ENCODE results near the gene MRPL48.

The MRPL48 gene

GRCh38 chr11:73753938-73754337 is 33.7 kb upstream of the MRPL48 start:
- Histone ChIP-seq H3K4me3 (ENCODE audit: insufficient read depth, low read depth, low read length, poor library complexity, severe bottlenecking) (no peak overlapping the region), H3K4me1 (ENCODE audit: control insufficient read depth, insufficient read depth, low read length, poor library complexity, severe bottlenecking) (peaks cover 9% of the 10 kb centered on the region), H3K27ac (ENCODE audit: insufficient read depth, low read length, poor library complexity, severe bottlenecking) (no peak overlapping the region), H3K36me3 (ENCODE audit: control insufficient read depth, insufficient read depth, low read length) (no peaks in the 10 kb centered on the region), H3K27me3 (replicated peaks; ENCODE audit: control insufficient read depth, insufficient read depth, low read length, poor library complexity, severe bottlenecking) (no peaks in the 10 kb centered on the region), H3K9me3 (ENCODE audit: control insufficient read depth, low read length) (no peaks in the 10 kb centered on the region)
- no peak for DNase-seq

- no peak for DNase-seq
- Histone ChIP-seq H3K9me3 (ENCODE audit: control insufficient read depth, low read length) (no peaks in the 10 kb centered on the region), H3K4me3 (ENCODE audit: insufficient read depth, low read depth, low read length, poor library complexity, severe bottlenecking) (no peak overlapping the region), H3K36me3 (ENCODE audit: control insufficient read depth, insufficient read depth, low read length) (no peaks in the 10 kb centered on the region), H3K27me3 (replicated peaks; ENCODE audit: control insufficient read depth, insufficient read depth, low read length, poor library complexity, severe bottlenecking) (no peaks in the 10 kb centered on the region), H3K27ac (ENCODE audit: insufficient read depth, low read length, poor library complexity, severe bottlenecking) (no peak overlapping the region), H3K4me1 (ENCODE audit: control insufficient read depth, insufficient read depth, low read length, poor library complexity, severe bottlenecking) (peaks cover 9% of the 10 kb centered on the region)
Measured at GRCh38 chr11:73755670-73756069, 32.0 kb upstream of the MRPL48 start.

- peaks cover under 1% of the 10 kb centered on the region for H3K4me1 ChIP-seq (ENCODE audit: control insufficient read depth, insufficient read depth, low read length, poor library complexity, severe bottlenecking)
- H3K9me3 ChIP-seq (ENCODE audit: control insufficient read depth, low read length): no peaks in the 10 kb centered on the region
- H3K4me3 ChIP-seq (ENCODE audit: insufficient read depth, low read depth, low read length, poor library complexity, severe bottlenecking): no peak overlapping the region
- no peak for DNase-seq
- no peaks in the 10 kb centered on the region for H3K36me3 ChIP-seq (ENCODE audit: control insufficient read depth, insufficient read depth, low read length)
- H3K27ac ChIP-seq (ENCODE audit: insufficient read depth, low read length, poor library complexity, severe bottlenecking): no peak overlapping the region
- H3K27me3 ChIP-seq (replicated peaks; ENCODE audit: control insufficient read depth, insufficient read depth, low read length, poor library complexity, severe bottlenecking): no peaks in the 10 kb centered on the region
Measured at GRCh38 chr11:73757598-73757997, 30.1 kb upstream of the MRPL48 start.

- Histone ChIP-seq H3K9me3 (ENCODE audit: control insufficient read depth, low read length) (no peaks in the 10 kb centered on the region), H3K27me3 (replicated peaks; ENCODE audit: control insufficient read depth, insufficient read depth, low read length, poor library complexity, severe bottlenecking) (no peaks in the 10 kb centered on the region), H3K36me3 (ENCODE audit: control insufficient read depth, insufficient read depth, low read length) (no peaks in the 10 kb centered on the region), H3K27ac (ENCODE audit: insufficient read depth, low read length, poor library complexity, severe bottlenecking) (no peak overlapping the region), H3K4me3 (ENCODE audit: insufficient read depth, low read depth, low read length, poor library complexity, severe bottlenecking) (no peak overlapping the region), H3K4me1 (ENCODE audit: control insufficient read depth, insufficient read depth, low read length, poor library complexity, severe bottlenecking) (no peaks in the 10 kb centered on the region)
- DNase-seq: no peak
Measured at GRCh38 chr11:73758451-73758850, 29.2 kb upstream of the MRPL48 start.

GRCh38 chr11:73759610-73760134 is 28.0 kb upstream of the MRPL48 start:
- Histone ChIP-seq H3K27ac (ENCODE audit: insufficient read depth, low read length, poor library complexity, severe bottlenecking) (peak overlapping the region; percentile 85), H3K9me3 (ENCODE audit: control insufficient read depth, low read length) (no peaks in the 10 kb centered on the region), H3K4me3 (ENCODE audit: insufficient read depth, low read depth, low read length, poor library complexity, severe bottlenecking) (peak overlapping the region; percentile 89), H3K27me3 (replicated peaks; ENCODE audit: control insufficient read depth, insufficient read depth, low read length, poor library complexity, severe bottlenecking) (no peaks in the 10 kb centered on the region), H3K36me3 (ENCODE audit: control insufficient read depth, insufficient read depth, low read length) (no peaks in the 10 kb centered on the region), H3K4me1 (ENCODE audit: control insufficient read depth, insufficient read depth, low read length, poor library complexity, severe bottlenecking) (no peaks in the 10 kb centered on the region)
- DNase-seq: no peak

- no peaks in the 10 kb centered on the region for H3K27me3 ChIP-seq (replicated peaks; ENCODE audit: control insufficient read depth, insufficient read depth, low read length, poor library complexity, severe bottlenecking)
Measured at GRCh38 chr11:73760135-73760678, 27.5 kb upstream of the MRPL48 start.

GRCh38 chr11:73760679-73761402 is 26.8 kb upstream of the MRPL48 start, which contains the start of gene RAB6A:
Gene RAB6A (minus strand): TSS chr11:73761074. CDS start chr11:73760635, 439 bp downstream.
- no peaks in the 10 kb centered on the region for H3K4me1 ChIP-seq (ENCODE audit: control insufficient read depth, insufficient read depth, low read length, poor library complexity, severe bottlenecking)
- peak within 1 kb of the TSS; percentile 85 for H3K27ac ChIP-seq (ENCODE audit: insufficient read depth, low read length, poor library complexity, severe bottlenecking)
- peak; percentile 99 to 100 (median 100) for DNase-seq
- H3K27me3 ChIP-seq (replicated peaks; ENCODE audit: control insufficient read depth, insufficient read depth, low read length, poor library complexity, severe bottlenecking): no peaks in the 10 kb centered on the region
- H3K36me3 ChIP-seq (ENCODE audit: control insufficient read depth, insufficient read depth, low read length): no peaks in the 10 kb centered on the region
- no peaks in the 10 kb centered on the region for H3K9me3 ChIP-seq (ENCODE audit: control insufficient read depth, low read length)
- peak within 1 kb of the TSS; percentile 89 for H3K4me3 ChIP-seq (ENCODE audit: insufficient read depth, low read depth, low read length, poor library complexity, severe bottlenecking)

More at GRCh38 chr11:73760135-73760678, 27.5 kb upstream of the MRPL48 start:
- Histone ChIP-seq H3K9me3 (ENCODE audit: control insufficient read depth, low read length) (no peaks in the 10 kb centered on the region), H3K4me1 (ENCODE audit: control insufficient read depth, insufficient read depth, low read length, poor library complexity, severe bottlenecking) (no peaks in the 10 kb centered on the region), H3K27ac (ENCODE audit: insufficient read depth, low read length, poor library complexity, severe bottlenecking) (peak overlapping the region; percentile 85), H3K4me3 (ENCODE audit: insufficient read depth, low read depth, low read length, poor library complexity, severe bottlenecking) (peak overlapping the region; percentile 89), H3K36me3 (ENCODE audit: control insufficient read depth, insufficient read depth, low read length) (no peaks in the 10 kb centered on the region)
- DNase-seq: no peak

GRCh38 chr11:73761403-73761945 is 26.2 kb upstream of the MRPL48 start:
- Histone ChIP-seq H3K27ac (ENCODE audit: insufficient read depth, low read length, poor library complexity, severe bottlenecking) (peak overlapping the region; percentile 66), H3K9me3 (ENCODE audit: control insufficient read depth, low read length) (no peaks in the 10 kb centered on the region), H3K27me3 (replicated peaks; ENCODE audit: control insufficient read depth, insufficient read depth, low read length, poor library complexity, severe bottlenecking) (no peaks in the 10 kb centered on the region), H3K4me1 (ENCODE audit: control insufficient read depth, insufficient read depth, low read length, poor library complexity, severe bottlenecking) (no peaks in the 10 kb centered on the region), H3K4me3 (ENCODE audit: insufficient read depth, low read depth, low read length, poor library complexity, severe bottlenecking) (peak overlapping the region; percentile 44), H3K36me3 (ENCODE audit: control insufficient read depth, insufficient read depth, low read length) (no peaks in the 10 kb centered on the region)
- DNase-seq: no peak

GRCh38 chr11:73762732-73763131 is 24.9 kb upstream of the MRPL48 start:
- Histone ChIP-seq H3K27me3 (replicated peaks; ENCODE audit: control insufficient read depth, insufficient read depth, low read length, poor library complexity, severe bottlenecking) (no peaks in the 10 kb centered on the region), H3K4me3 (ENCODE audit: insufficient read depth, low read depth, low read length, poor library complexity, severe bottlenecking) (no peak overlapping the region), H3K4me1 (ENCODE audit: control insufficient read depth, insufficient read depth, low read length, poor library complexity, severe bottlenecking) (no peaks in the 10 kb centered on the region), H3K27ac (ENCODE audit: insufficient read depth, low read length, poor library complexity, severe bottlenecking) (no peak overlapping the region), H3K9me3 (ENCODE audit: control insufficient read depth, low read length) (no peaks in the 10 kb centered on the region), H3K36me3 (ENCODE audit: control insufficient read depth, insufficient read depth, low read length) (no peaks in the 10 kb centered on the region)
- DNase-seq: no peak

- H3K4me3 ChIP-seq (ENCODE audit: insufficient read depth, low read depth, low read length, poor library complexity, severe bottlenecking): no peak overlapping the region
- H3K9me3 ChIP-seq (ENCODE audit: control insufficient read depth, low read length): no peaks in the 10 kb centered on the region
- no peaks in the 10 kb centered on the region for H3K4me1 ChIP-seq (ENCODE audit: control insufficient read depth, insufficient read depth, low read length, poor library complexity, severe bottlenecking)
- DNase-seq: no peak
- no peak overlapping the region for H3K27ac ChIP-seq (ENCODE audit: insufficient read depth, low read length, poor library complexity, severe bottlenecking)
- no peaks in the 10 kb centered on the region for H3K27me3 ChIP-seq (replicated peaks; ENCODE audit: control insufficient read depth, insufficient read depth, low read length, poor library complexity, severe bottlenecking)
- no peaks in the 10 kb centered on the region for H3K36me3 ChIP-seq (ENCODE audit: control insufficient read depth, insufficient read depth, low read length)
Measured at GRCh38 chr11:73766763-73767162, 20.9 kb upstream of the MRPL48 start.

Measured in effector memory CD4-positive, alpha-beta T cell (primary cell).